Inferior parietal cortex (tissue), 1 donor: Measurements from ENCODE around the gene TUBGCP6.

Experiments
- DNase-seq: peaks from one replicate; pipeline ENCODE4 v3.0.0-alpha.2; 2016; ENCODE audit errors: extremely low spot score

TUBGCP6 gene

DNA sequence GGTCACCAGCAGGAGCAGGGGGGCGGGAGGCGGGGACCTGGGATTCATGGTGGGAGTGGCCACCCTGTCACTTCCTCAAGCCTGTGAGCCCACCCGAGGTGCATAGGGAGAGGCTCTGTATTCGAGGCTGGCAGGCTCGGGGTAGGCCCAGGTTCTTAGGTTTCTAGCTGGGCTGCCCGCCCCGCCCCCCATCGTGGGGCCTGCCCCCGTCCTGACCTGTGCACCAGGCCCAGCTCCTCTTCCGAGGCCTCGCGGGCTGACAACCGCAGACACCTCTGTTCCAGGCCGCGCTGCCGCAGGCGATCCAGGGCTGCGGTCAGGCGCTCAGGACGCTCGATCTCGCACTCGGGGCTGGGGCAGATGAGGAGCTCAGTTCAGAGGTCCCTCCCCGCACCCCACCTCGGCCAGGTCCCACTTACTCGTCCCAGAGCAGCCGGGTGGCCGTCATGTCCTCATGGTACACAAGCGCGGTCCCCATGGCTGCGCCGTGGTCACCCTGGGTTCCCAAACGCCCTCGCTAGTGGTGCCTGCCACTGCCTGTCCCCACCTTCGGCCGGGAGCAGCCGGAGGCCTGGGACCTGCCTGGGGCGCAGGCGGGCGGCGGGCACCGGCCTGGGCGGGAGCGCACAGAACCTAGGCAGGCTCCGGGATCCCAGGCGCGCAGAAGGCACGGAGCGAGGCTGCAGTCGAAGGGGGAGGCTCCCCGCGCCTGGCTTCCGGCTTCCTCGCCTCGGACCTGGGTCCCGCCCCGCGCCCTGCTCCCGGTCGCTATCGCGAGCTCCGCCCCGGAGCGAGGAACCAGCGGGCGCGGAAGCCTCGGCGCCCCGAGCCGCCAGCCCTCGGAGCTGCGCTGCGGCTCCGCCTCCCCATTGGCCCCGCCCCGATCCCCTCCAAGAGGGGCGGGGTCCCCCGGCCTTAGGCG lies 6.0 kb upstream of the TUBGCP6 start, which contains the start of gene HDAC10:
Gene HDAC10 (minus strand): TSS at position 711 of the 922 bp plus-strand sequence. CDS start 233 bp downstream, at position 478.
- no peak for DNase-seq

- no peak for DNase-seq
Observed at GRCh38 chr22:50250249-50250554, 5.4 kb upstream of the TUBGCP6 start.

DNA sequence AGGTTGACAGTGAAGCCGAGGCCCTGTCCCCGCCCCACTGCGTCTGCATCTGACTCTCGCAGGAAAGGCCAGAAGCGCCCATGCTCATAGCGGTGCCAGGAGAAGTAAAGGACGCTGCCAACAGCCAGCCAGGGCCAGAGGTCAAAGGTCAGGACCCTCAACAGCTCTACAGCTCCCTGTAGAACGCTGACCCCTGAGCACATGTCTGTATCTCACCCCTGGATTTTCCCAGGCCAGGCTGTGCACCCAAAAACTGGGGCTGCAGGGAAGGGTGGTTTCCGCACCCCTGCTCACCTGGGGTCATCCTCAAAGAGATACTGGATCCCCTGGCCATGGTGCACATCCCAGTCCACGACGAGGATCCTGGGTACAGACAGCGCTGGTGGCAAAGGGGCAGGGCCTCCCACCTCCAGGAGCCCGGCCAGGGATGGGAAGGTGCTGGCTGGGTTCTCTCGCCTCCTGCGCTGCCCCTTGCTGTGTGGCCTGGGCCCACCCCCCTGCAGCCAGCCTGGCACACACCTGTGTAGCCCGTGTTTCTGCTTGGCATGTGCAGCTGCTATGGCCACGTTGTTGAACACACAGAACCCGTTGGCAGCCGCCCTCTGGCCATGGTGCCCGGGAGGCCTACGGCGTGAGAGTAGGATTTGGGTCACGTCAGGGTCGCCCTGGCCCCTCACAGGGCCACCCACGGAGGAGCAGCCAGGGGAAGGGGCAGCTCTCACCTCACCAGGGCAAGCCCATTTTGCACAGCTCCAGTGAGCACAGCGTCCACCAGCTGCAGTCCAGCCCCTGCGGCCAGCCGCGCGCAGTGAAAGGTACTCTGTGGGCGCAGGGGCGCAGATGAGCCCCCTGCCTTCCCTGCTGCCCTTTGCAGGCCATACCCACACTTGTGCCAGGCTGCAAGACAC lies 4.8 kb upstream of the TUBGCP6 start:
- no peak for DNase-seq

GRCh38 chr22:50248196-50249081 lies 3.6 kb upstream of the TUBGCP6 start:
- no peak for DNase-seq

GRCh38 chr22:50247748-50248147 lies 2.9 kb upstream of the TUBGCP6 start:
- DNase-seq, result no peak

GRCh38 chr22:50246242-50247175 lies 1.7 kb upstream of the TUBGCP6 start:
- DNase-seq, result no peak

DNA sequence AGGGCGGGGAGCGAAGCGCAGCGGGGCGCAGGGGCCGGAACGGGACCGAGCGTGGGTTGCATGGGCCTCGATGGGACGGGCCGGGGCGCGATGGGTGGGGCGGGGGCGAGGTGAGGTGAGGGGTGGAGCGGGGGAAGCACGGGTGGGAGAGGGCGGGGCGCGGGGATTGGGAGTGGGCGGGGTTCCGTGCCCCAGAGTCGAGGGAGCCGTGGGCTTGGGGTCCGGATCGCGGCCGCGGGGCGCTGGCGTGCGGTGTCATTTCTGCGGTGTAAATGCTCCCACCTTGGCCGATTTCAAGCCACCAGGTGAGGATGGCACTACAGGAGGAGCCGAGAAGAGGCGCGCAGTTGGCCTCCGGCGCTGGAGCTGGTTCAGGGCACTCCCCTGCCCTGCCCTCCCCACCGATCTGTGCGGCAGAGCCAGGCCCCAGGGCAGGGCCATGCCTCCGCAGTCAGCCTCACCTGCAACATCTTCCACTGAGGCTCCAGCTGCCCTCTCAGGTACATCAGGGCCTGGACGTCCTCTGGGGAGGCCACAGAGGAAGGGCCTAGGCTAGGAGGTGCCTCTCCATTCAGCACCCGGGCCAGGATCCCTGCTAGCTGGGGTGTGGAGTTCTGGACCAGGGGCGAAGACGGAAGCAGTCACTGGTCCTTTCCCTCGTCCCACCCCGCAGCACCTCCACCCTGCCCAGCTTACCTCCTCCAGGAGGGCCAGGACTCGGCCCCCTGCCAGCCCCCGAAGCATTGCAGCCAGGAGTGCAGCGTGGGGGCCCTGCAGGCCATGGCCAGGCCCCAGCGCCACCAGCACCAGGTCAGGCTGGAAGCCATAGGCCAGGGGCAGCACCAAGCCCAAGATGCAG lies 620 bp upstream of the TUBGCP6 start:
- DNase-seq, result no peak

DNA sequence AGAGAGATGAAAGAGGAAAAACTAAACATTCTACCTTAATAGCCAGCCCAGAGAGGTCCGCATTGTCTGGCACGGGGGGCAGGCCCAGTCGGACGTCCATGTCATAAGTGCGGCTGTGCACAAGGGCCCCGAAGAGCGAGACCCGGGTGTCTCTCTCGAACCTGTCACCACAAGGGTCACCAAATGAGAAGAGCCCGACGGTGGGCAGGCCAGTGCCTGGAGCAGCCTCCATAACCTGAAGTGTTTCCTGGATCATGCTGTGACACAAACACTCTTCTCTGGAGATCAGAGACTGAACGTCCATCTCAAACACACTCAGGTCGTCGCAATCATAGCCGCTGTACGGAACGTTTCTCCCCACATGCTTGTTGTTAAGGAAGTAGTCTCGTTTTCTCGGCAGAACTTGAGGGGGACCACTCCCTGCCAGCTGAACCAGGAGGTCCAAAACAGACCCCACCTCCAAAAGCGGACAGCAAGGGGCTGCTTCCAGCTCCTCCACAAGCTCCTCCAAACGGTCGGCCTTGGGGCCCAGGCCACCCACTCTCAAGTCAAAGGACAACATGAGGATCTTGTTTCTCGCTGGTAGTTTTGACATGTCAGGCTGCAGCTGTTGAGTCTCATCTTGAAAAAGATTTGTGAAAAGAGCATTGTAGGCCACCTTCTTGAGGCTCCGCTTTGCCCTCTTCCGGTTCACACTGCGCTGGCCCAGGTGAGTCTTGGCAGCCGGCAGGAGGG lies 971 bp downstream of the TUBGCP6 start:
- no peak for DNase-seq

DNA sequence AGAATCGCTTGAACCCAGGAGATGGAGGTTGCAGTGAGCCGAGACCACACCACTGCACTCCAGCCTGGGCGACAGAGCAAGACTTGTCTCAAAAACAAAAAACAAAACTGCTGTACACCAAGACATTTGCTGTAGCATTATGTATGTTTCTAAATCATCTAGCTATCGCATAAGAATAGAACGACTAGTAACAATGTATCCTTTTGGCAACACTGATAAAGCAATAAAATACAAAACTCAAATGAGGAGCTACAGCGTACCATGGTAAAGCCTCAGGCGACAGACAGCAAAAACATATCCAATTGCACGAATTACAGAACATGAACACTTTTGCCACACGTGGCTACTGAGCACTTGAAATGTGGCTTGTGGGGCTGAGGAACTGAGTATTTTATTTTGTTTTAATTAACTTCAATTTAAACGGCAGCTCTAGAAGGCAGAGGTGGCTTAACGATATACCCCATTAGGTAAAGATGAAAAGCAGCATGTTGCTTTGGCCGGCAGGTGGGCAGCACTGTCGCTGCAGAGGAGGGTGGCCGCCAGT lies 2.3 kb downstream of the TUBGCP6 start:
- DNase-seq, result no peak

- DNase-seq, result no peak
Observed at GRCh38 chr22:50238755-50239154, 6.1 kb downstream of the TUBGCP6 start.

DNA sequence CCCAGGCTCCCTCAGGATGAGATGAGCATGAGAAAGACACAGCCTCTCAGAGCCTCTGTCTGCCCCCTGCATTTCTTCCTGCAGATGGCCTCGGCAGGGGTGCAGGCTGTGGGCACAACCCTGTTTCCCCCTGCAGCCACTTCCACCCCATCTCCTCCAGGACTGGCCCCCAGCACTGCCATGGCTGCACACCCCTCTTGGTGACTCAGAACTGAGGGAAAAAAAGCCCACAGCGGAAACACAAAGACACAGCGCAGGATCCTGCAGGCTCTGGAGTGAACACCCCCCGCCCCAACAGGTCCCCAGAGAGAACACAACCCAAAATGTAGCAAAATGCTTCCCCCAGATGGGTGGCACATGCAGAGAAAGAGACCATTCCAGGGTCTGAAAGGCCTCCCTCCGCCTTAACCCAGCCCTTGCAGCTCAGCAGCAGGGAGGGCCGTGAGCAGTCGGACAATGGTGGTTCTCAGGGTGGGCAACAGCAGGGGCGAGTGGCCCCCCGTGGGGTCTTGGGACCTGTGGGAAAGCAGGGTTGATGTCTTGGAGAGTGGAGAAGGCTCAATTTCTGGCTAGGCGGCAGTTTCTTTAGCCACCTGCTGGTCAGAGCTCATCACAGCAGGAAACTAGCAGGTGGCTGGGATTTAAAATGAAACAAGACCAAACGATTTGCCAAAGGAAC lies 8.0 kb downstream of the TUBGCP6 start:
- no peak for DNase-seq

DNA sequence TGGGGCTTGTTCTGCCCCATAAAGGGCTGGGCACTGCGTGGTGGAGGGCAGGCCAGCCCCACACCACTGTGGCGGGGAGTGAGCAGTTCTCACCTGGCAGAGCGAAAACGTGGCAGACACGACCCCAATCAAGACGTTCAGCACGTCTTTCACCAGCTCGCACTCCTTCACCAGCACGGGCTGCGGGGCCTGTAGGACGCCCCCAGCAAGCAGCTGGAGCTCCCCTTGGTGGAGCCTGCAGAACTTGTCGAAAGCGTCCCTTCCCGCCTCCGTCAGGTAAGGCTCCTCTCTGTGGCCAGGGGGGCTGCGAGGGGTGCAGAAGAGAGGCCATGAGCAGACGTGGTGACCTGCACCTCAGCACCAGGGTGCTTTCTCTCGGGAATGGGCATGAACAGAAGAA lies 11.6 kb downstream of the TUBGCP6 start:
- no peak for DNase-seq

DNA sequence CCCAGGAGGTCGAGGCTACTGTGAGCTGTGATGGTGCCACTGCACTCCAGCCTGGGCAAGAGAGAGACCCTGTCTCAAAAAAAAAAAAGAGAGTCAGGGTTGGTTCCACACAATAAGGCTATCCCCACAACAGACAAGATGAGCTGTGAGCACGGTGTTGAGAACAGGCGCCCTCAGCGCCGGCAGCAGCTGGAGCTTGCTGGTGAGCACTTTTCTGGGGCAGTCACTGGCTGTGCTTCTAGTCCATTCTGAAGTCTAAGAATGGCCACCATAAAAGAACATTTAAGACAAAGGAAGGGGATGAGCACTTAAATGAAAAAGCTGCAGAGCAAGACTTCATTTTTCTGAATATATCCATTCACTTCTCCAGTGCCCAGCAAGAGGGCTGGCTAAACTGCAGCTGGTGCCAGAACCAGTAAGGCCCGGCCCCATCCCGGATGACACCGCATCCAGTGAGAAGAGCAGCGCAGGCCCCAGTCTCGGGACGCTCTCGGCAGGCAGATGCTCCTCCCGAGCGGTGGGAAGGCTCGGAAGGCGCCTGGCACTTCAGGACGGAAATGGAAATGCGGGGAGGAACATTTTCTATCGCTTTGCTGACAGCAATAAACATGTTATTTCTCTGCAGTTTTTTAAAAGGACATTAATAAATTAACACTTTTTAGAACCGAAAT lies 12.2 kb downstream of the TUBGCP6 start:
- DNase-seq, result no peak

GRCh38 chr22:50229370-50229769 lies 15.5 kb downstream of the TUBGCP6 start:
- DNase-seq, result no peak

GRCh38 chr22:50228366-50228765 lies 16.5 kb downstream of the TUBGCP6 start:
- no peak for DNase-seq

- no peak for DNase-seq
Observed at GRCh38 chr22:50227579-50228215, 17.1 kb downstream of the TUBGCP6 start.

GRCh38 chr22:50226875-50227165 lies 18.0 kb downstream of the TUBGCP6 start:
- no peak for DNase-seq
